ENCODE measurements around the gene LCLAT1.

DNA sequence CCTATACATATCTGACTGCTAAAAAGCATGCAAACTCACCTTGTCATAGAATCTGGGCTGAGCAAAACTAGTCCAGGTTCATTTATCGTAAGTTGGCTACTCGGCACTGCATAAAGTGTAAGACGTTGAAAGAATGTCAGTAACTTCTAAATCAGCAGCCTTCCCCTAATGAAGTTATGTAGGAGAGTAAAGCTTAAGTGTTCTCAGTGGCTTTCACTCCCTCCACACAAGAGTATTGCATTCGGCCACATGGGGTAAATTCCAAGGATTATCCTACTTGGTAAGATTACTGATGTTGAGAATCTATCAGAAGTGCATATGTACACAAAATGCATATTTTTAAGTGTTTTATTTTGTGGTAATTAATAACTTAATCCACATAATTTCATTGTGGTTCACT is 130.1 kb downstream of the LCLAT1 start:
- TF ChIP-seq EZH2 (IDR thresholded peaks at IDR 0.05; ENCODE audit: borderline replicate concordance, low read length) = no peak
- TF ChIP-seq, protein P1, sequence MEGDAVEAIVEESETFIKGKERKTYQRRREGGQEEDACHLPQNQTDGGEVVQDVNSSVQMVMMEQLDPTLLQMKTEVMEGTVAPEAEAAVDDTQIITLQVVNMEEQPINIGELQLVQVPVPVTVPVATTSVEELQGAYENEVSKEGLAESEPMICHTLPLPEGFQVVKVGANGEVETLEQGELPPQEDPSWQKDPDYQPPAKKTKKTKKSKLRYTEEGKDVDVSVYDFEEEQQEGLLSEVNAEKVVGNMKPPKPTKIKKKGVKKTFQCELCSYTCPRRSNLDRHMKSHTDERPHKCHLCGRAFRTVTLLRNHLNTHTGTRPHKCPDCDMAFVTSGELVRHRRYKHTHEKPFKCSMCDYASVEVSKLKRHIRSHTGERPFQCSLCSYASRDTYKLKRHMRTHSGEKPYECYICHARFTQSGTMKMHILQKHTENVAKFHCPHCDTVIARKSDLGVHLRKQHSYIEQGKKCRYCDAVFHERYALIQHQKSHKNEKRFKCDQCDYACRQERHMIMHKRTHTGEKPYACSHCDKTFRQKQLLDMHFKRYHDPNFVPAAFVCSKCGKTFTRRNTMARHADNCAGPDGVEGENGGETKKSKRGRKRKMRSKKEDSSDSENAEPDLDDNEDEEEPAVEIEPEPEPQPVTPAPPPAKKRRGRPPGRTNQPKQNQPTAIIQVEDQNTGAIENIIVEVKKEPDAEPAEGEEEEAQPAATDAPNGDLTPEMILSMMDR (IDR thresholded peaks at IDR 0.05; ENCODE audit: low read length) = no peak

Data from OCI-LY1 (cell line).